ENCODE data around the gene LARP6.

DNA sequence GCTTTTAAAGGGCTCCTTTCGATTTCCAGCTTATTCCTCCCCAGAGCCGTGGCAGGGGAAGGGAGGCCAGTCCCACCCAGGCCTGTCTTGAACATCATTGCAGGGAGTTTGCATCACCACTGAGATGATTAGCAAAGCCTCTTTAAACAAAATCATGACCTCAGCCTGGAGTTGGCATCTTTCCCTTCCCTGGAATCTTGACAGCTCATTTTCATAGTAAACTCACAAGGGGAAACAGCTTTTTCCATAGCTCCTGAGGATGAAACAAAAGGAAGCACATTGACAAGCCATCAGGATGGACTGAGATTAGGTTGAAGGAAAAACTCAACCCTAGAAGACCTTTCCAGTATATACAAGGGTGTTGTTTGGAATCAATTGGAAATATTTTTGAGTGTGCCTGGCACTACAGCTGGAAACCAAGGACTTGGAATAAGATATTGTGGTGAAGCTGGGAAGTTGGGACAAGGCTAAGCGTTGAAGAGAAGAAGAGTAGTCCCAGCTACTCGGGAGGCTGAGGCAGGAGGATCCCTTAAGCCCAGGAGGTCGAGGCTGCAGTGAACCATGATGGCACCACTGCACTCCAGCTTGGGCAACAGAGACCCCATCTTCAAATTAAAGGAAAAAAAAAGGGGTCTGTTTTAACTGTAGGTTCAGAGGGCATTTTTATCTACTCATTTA, 3.1 kb upstream of the LARP6 start:
- TF ChIP-seq, protein P1, sequence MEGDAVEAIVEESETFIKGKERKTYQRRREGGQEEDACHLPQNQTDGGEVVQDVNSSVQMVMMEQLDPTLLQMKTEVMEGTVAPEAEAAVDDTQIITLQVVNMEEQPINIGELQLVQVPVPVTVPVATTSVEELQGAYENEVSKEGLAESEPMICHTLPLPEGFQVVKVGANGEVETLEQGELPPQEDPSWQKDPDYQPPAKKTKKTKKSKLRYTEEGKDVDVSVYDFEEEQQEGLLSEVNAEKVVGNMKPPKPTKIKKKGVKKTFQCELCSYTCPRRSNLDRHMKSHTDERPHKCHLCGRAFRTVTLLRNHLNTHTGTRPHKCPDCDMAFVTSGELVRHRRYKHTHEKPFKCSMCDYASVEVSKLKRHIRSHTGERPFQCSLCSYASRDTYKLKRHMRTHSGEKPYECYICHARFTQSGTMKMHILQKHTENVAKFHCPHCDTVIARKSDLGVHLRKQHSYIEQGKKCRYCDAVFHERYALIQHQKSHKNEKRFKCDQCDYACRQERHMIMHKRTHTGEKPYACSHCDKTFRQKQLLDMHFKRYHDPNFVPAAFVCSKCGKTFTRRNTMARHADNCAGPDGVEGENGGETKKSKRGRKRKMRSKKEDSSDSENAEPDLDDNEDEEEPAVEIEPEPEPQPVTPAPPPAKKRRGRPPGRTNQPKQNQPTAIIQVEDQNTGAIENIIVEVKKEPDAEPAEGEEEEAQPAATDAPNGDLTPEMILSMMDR (optimal IDR thresholded peaks at IDR 0.05 in 1 of 3, IDR thresholded peaks at IDR 0.05 in 1 of 3, conservative IDR thresholded peaks at IDR 0.05 in 1 of 3; ENCODE audit: extremely low read depth in 1 of 3, insufficient read depth in 2 of 3, low read length in 3 of 3): no peak
- no peak for TF ChIP-seq EZH2 (IDR thresholded peaks at IDR 0.05; ENCODE audit: low read length)

All from keratinocyte (primary cell).